HEK293 (cell line): ENCODE results near the gene CPA4.

Experiments
- CTCF ChIA-PET: fragments of 350-600 bp; formaldehyde crosslinking; extraction: SDS; loops from one replicate; lab custom pipeline; 2021; ENCODE audit warnings: antibody characterized with exemption; lab: Yijun Ruan, JAX
- POLR2A ChIA-PET: fragments of 300-600 bp; formaldehyde crosslinking; extraction: SDS; loops from one replicate; lab custom pipeline; 2020; ENCODE audit warnings: antibody characterized with exemption, inconsistent platforms; lab: Yijun Ruan, JAX
- H3K27ac ChIP-seq: fragments of 200-500 bp; sonication (Bioruptor generic); 2 replicates; pipeline ENCODE4 v1.5.1; 2014; ENCODE audit warnings: low read depth, low read length, control low read depth, inconsistent platforms; ENCODE audit errors: extremely low read depth
- H3K36me3 ChIP-seq, 2 experiments: fragments of 200-500 bp in 1 of 2; sonication (Bioruptor generic) in 1 of 2; 1 replicate in 1 of 2; 2 replicates in 1 of 2; pipeline ENCODE4 v1.5.1; 2014 to 2017; ENCODE audit warnings: inconsistent platforms in 2 of 2, low read length in 2 of 2; ENCODE audit not compliant: control insufficient read depth in 2 of 2, insufficient read depth in 1 of 2
- H3K4me1 ChIP-seq: fragments of 200-500 bp; sonication (Bioruptor generic); 2 replicates; pipeline ENCODE4 v1.5.1; 2014; ENCODE audit warnings: mild to moderate bottlenecking, low read length, inconsistent platforms; ENCODE audit not compliant: control insufficient read depth, insufficient read depth
- H3K4me3 ChIP-seq: 2 replicates; pipeline ENCODE4 v1.5.1; 2011; ENCODE audit warnings: low read depth, mild to moderate bottlenecking, control low read depth, low read length, moderate library complexity
- H3K9me3 ChIP-seq: fragments of 200-500 bp; sonication (Bioruptor generic); 2 replicates; pipeline ENCODE4 v1.5.1; 2014; ENCODE audit warnings: low read depth, low read length, inconsistent platforms; ENCODE audit not compliant: control insufficient read depth, insufficient read depth
- GLI4 ChIP-seq: fragments of 450-650 bp; formaldehyde crosslinking; IDR thresholded peaks from 2 replicates; pipeline ENCODE4 v1.5.1; 2016; ENCODE audit warnings: missing biosample characterization, missing genetic modification characterization
- SCRT1 ChIP-seq: fragments of 450-650 bp; formaldehyde crosslinking; IDR thresholded peaks from 2 replicates; pipeline ENCODE4 v1.5.1; 2016; ENCODE audit warnings: missing biosample characterization, missing genetic modification characterization, borderline replicate concordance
- ZBTB20 ChIP-seq: fragments of 450-650 bp; formaldehyde crosslinking; IDR thresholded peaks from 2 replicates; pipeline ENCODE4 v1.5.1; 2016; ENCODE audit warnings: missing biosample characterization, missing genetic modification characterization
- ZFP41 ChIP-seq: fragments of 450-650 bp; formaldehyde crosslinking; IDR thresholded peaks from 2 replicates; pipeline ENCODE4 v1.5.1; 2016; ENCODE audit warnings: missing biosample characterization, missing genetic modification characterization, borderline replicate concordance
- ZNF248 ChIP-seq: fragments of 450-650 bp; formaldehyde crosslinking; IDR thresholded peaks from 2 replicates; pipeline ENCODE4 v1.5.1; 2017; ENCODE audit warnings: missing biosample characterization, missing genetic modification characterization
- ZNF529 ChIP-seq: fragments of 450-650 bp; formaldehyde crosslinking; IDR thresholded peaks from 2 replicates; pipeline ENCODE4 v1.5.1; 2017; ENCODE audit warnings: missing genetic modification characterization, missing biosample characterization; ENCODE audit not compliant: insufficient replicate concordance
- ZNF544 ChIP-seq: fragments of 450-650 bp; formaldehyde crosslinking; IDR thresholded peaks from 2 replicates; pipeline ENCODE4 v1.5.0; 2017; ENCODE audit warnings: missing biosample characterization, missing genetic modification characterization
- ZNF610 ChIP-seq: fragments of 450-650 bp; formaldehyde crosslinking; IDR thresholded peaks from 2 replicates; pipeline ENCODE4 v1.5.1; 2016; ENCODE audit warnings: missing biosample characterization, missing genetic modification characterization, borderline replicate concordance
- ZNF624 ChIP-seq: fragments of 450-650 bp; formaldehyde crosslinking; IDR thresholded peaks from 2 replicates; pipeline ENCODE4 v1.5.1; 2017; ENCODE audit warnings: missing biosample characterization, missing genetic modification characterization
- ZNF664 ChIP-seq: fragments of 450-650 bp; formaldehyde crosslinking; IDR thresholded peaks from 2 replicates; pipeline ENCODE4 v1.5.1; 2016; ENCODE audit warnings: missing biosample characterization, missing genetic modification characterization
- ZNF747 ChIP-seq: fragments of 450-650 bp; formaldehyde crosslinking; IDR thresholded peaks from 2 replicates; pipeline ENCODE4 v1.5.1; 2016; ENCODE audit warnings: missing biosample characterization, missing genetic modification characterization
- ZNF837 ChIP-seq: fragments of 450-650 bp; formaldehyde crosslinking; IDR thresholded peaks from 2 replicates; pipeline ENCODE4 v1.5.1; 2016; ENCODE audit warnings: missing biosample characterization, missing genetic modification characterization
- TF ChIP-seq, protein P1 (sequence below): fragments of 450-650 bp; formaldehyde crosslinking; IDR thresholded peaks from 2 replicates; pipeline ENCODE4 v1.5.1; 2016; ENCODE audit warnings: missing biosample characterization, missing genetic modification characterization, borderline replicate concordance
- TF ChIP-seq, protein P2 (sequence below): fragments of 450-650 bp; formaldehyde crosslinking; IDR thresholded peaks from 2 replicates; pipeline ENCODE4 v1.5.1; 2016; ENCODE audit warnings: missing biosample characterization, missing genetic modification characterization

The CPA4 gene

DNA sequence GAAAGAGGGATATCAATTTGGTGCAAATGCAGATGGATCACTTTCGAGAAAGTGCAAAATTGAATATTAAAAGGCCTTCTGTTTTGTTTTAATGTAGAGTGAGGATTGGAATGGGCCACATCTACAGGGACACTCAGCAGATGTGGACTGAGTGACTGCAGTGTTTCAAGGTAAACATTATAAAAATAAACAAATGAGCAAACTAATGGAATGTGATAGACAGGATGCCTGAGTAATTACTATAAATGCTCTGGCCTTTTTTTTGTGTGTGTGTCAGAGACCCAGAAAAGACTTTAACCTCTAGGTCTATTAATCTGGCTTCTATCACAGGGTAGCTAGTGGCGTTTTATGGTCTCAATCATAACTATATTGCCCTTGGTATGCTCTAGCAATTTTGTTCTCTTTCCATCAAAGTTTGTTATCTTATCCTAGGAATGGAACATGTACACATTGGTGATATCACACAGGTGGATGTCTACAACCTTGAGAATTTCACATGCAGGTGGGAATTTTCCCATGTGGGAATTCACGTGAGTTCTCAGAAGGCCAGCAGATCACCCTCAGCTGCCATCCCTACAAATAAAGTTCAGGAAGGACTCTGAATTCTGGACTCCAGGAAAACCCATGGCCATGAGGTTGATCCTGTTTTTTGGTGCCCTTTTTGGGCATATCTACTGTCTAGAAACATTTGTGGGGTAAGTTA is 26.6 kb upstream of the CPA4 start, which contains the start of gene CPA2:
Gene CPA2, plus strand, starts transcription at position 606 of the 703 bp plus-strand sequence. Its CDS starts 19 bp downstream, at position 625.
- no peak within 1 kb of the TSS for H3K4me3 ChIP-seq
- POLR2A ChIA-PET: no interaction called here

DNA sequence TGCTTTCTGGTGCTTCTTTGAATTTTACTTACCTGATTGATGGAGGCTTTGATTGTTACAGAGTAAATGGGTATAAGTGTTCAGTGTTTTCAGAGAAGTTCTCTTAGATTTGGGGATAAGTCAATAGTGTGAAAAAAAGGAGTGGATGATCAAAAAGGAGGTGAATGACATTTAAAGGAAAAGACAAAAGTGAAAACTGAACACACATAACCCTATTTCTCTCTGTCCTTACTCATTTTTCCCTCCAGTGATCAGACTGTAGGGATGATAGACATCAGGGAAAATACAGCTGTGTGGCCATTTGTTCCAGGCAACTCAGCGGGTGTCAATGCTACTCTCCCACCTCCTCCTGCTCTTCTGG is 26.0 kb upstream of the CPA4 start:
- Histone ChIP-seq H3K9me3 (no peaks in the 10 kb centered on the region), H3K36me3 (no peaks in the 10 kb centered on the region), H3K27ac (no peak overlapping the region), H3K4me3 (no peak overlapping the region), H3K4me1 (no peaks in the 10 kb centered on the region)
- TF ChIP-seq ZNF837: no peak
- CTCF ChIA-PET: interaction anchor here (1.3 kb wide), 1 partner anchor 23 kb away, joined by 3 read pairs; no protein-coding TSS in a partner anchor
- POLR2A ChIA-PET: no interaction called here

More for the DNA sequence above, 26.6 kb upstream of the CPA4 start, which contains the start of gene CPA2:
- H3K36me3 ChIP-seq: no peaks in the 10 kb centered on the region
- H3K4me1 ChIP-seq: no peaks in the 10 kb centered on the region
- CTCF ChIA-PET: interaction anchor here (1.3 kb wide), 1 partner anchor 23 kb away, joined by 3 read pairs; no protein-coding TSS in a partner anchor
- H3K27ac ChIP-seq: no peak within 1 kb of the TSS
- no peak for TF ChIP-seq ZNF747
- TF ChIP-seq, protein P1, sequence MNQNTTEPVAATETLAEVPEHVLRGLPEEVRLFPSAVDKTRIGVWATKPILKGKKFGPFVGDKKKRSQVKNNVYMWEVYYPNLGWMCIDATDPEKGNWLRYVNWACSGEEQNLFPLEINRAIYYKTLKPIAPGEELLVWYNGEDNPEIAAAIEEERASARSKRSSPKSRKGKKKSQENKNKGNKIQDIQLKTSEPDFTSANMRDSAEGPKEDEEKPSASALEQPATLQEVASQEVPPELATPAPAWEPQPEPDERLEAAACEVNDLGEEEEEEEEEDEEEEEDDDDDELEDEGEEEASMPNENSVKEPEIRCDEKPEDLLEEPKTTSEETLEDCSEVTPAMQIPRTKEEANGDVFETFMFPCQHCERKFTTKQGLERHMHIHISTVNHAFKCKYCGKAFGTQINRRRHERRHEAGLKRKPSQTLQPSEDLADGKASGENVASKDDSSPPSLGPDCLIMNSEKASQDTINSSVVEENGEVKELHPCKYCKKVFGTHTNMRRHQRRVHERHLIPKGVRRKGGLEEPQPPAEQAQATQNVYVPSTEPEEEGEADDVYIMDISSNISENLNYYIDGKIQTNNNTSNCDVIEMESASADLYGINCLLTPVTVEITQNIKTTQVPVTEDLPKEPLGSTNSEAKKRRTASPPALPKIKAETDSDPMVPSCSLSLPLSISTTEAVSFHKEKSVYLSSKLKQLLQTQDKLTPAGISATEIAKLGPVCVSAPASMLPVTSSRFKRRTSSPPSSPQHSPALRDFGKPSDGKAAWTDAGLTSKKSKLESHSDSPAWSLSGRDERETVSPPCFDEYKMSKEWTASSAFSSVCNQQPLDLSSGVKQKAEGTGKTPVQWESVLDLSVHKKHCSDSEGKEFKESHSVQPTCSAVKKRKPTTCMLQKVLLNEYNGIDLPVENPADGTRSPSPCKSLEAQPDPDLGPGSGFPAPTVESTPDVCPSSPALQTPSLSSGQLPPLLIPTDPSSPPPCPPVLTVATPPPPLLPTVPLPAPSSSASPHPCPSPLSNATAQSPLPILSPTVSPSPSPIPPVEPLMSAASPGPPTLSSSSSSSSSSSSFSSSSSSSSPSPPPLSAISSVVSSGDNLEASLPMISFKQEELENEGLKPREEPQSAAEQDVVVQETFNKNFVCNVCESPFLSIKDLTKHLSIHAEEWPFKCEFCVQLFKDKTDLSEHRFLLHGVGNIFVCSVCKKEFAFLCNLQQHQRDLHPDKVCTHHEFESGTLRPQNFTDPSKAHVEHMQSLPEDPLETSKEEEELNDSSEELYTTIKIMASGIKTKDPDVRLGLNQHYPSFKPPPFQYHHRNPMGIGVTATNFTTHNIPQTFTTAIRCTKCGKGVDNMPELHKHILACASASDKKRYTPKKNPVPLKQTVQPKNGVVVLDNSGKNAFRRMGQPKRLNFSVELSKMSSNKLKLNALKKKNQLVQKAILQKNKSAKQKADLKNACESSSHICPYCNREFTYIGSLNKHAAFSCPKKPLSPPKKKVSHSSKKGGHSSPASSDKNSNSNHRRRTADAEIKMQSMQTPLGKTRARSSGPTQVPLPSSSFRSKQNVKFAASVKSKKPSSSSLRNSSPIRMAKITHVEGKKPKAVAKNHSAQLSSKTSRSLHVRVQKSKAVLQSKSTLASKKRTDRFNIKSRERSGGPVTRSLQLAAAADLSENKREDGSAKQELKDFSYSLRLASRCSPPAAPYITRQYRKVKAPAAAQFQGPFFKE (tag by site-specific recombination): no peak
- no peak for TF ChIP-seq ZNF544 (tag by site-specific recombination)
- no peak for TF ChIP-seq ZNF624 (tag by site-specific recombination)
- no peak for TF ChIP-seq ZBTB20 (tag by site-specific recombination)
- TF ChIP-seq, protein P2, sequence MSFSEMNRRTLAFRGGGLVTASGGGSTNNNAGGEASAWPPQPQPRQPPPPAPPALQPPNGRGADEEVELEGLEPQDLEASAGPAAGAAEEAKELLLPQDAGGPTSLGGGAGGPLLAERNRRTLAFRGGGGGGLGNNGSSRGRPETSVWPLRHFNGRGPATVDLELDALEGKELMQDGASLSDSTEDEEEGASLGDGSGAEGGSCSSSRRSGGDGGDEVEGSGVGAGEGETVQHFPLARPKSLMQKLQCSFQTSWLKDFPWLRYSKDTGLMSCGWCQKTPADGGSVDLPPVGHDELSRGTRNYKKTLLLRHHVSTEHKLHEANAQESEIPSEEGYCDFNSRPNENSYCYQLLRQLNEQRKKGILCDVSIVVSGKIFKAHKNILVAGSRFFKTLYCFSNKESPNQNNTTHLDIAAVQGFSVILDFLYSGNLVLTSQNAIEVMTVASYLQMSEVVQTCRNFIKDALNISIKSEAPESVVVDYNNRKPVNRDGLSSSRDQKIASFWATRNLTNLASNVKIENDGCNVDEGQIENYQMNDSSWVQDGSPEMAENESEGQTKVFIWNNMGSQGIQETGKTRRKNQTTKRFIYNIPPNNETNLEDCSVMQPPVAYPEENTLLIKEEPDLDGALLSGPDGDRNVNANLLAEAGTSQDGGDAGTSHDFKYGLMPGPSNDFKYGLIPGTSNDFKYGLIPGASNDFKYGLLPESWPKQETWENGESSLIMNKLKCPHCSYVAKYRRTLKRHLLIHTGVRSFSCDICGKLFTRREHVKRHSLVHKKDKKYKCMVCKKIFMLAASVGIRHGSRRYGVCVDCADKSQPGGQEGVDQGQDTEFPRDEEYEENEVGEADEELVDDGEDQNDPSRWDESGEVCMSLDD (tag by site-specific recombination): no peak
- TF ChIP-seq ZNF248 (tag by site-specific recombination): no peak
- no peak for TF ChIP-seq ZFP41 (tag by site-specific recombination)
- no peak for TF ChIP-seq SCRT1 (tag by site-specific recombination)
- no peak for TF ChIP-seq ZNF664 (tag by site-specific recombination)
- no peak for TF ChIP-seq ZNF610 (tag by site-specific recombination)
- no peak for TF ChIP-seq ZNF529 (tag by site-specific recombination)
- no peak for TF ChIP-seq GLI4 (tag by site-specific recombination)
- no peaks in the 10 kb centered on the region for H3K9me3 ChIP-seq
